HEK293 (cell line): Measurements from ENCODE around the gene C1orf122.

Experiments
- RBAK ChIP-seq: fragments of 450-650 bp; formaldehyde crosslinking; IDR thresholded peaks from 2 replicates; pipeline ENCODE4 v1.5.1; 2016; ENCODE audit warnings: missing biosample characterization, missing genetic modification characterization
- ZNF24 ChIP-seq: fragments of 450-650 bp; formaldehyde crosslinking; IDR thresholded peaks from 2 replicates; pipeline ENCODE4 v1.5.1; 2016; ENCODE audit warnings: missing biosample characterization, missing genetic modification characterization
- ZSCAN30 ChIP-seq: fragments of 450-650 bp; IDR thresholded peaks from 2 replicates; pipeline ENCODE4 v1.5.1; 2018; ENCODE audit warnings: missing biosample characterization, mild to moderate bottlenecking, missing genetic modification characterization, moderate library complexity
- TF ChIP-seq, protein P1 (sequence below): fragments of 450-650 bp; formaldehyde crosslinking; IDR thresholded peaks from 2 replicates; pipeline ENCODE4 v1.5.1; 2016; ENCODE audit warnings: missing biosample characterization, missing genetic modification characterization
- TF ChIP-seq, protein P2 (sequence below): fragments of 450-650 bp; formaldehyde crosslinking; IDR thresholded peaks from 2 replicates; pipeline ENCODE4 v1.5.1; 2016; ENCODE audit warnings: missing biosample characterization, missing genetic modification characterization

DNA sequence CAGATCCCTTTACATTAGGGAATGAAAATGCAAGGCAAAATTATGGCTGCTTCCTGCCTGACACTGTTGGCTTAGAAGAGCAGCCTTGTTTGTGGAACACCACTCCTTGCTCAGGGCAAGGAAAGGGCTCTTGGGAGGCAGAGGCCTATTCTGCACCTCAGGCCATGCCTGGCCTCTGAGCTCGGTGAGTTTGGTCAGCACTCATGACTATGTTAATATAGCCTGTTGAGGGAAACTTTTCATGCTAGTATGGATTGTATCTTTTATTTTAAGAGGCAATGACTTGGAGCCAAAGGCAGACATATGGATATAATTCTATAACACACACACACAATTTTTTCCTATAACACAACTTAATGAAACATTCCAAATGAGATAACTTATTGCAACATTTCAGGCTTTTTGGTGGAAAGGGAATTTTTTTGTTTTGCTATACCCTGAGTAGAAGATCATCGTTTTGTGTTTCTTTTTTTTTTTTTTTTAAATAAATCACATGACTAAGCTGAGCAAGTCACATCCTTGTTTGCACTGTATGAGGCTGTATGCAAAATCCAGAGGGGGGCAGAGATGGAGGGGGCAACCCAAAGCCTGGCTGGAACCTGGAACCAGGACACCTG is 6.0 kb downstream of the C1orf122 start:
- no peak for TF ChIP-seq ZSCAN30
- TF ChIP-seq ZNF24: no peak
- no peak for TF ChIP-seq RBAK (tag by site-specific recombination)
- TF ChIP-seq, protein P1, sequence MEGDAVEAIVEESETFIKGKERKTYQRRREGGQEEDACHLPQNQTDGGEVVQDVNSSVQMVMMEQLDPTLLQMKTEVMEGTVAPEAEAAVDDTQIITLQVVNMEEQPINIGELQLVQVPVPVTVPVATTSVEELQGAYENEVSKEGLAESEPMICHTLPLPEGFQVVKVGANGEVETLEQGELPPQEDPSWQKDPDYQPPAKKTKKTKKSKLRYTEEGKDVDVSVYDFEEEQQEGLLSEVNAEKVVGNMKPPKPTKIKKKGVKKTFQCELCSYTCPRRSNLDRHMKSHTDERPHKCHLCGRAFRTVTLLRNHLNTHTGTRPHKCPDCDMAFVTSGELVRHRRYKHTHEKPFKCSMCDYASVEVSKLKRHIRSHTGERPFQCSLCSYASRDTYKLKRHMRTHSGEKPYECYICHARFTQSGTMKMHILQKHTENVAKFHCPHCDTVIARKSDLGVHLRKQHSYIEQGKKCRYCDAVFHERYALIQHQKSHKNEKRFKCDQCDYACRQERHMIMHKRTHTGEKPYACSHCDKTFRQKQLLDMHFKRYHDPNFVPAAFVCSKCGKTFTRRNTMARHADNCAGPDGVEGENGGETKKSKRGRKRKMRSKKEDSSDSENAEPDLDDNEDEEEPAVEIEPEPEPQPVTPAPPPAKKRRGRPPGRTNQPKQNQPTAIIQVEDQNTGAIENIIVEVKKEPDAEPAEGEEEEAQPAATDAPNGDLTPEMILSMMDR: no peak
- TF ChIP-seq, protein P2, sequence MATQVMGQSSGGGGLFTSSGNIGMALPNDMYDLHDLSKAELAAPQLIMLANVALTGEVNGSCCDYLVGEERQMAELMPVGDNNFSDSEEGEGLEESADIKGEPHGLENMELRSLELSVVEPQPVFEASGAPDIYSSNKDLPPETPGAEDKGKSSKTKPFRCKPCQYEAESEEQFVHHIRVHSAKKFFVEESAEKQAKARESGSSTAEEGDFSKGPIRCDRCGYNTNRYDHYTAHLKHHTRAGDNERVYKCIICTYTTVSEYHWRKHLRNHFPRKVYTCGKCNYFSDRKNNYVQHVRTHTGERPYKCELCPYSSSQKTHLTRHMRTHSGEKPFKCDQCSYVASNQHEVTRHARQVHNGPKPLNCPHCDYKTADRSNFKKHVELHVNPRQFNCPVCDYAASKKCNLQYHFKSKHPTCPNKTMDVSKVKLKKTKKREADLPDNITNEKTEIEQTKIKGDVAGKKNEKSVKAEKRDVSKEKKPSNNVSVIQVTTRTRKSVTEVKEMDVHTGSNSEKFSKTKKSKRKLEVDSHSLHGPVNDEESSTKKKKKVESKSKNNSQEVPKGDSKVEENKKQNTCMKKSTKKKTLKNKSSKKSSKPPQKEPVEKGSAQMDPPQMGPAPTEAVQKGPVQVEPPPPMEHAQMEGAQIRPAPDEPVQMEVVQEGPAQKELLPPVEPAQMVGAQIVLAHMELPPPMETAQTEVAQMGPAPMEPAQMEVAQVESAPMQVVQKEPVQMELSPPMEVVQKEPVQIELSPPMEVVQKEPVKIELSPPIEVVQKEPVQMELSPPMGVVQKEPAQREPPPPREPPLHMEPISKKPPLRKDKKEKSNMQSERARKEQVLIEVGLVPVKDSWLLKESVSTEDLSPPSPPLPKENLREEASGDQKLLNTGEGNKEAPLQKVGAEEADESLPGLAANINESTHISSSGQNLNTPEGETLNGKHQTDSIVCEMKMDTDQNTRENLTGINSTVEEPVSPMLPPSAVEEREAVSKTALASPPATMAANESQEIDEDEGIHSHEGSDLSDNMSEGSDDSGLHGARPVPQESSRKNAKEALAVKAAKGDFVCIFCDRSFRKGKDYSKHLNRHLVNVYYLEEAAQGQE (tag by site-specific recombination): no peak
